H1 (cell line): Measurements from ENCODE around the gene MXI1. TPM values are rescaled to one million over a fixed set of nuclear protein-coding genes. Genes with fewer than 3 reads are reported as not detected.

Experiments used
- GTF2F1 ChIP-seq: IDR thresholded peaks from 2 replicates; pipeline ENCODE4 v1.6.1; 2012; ENCODE audit warnings: low read depth, low read length, improper control_type of control experiment, borderline replicate concordance
- NRF1 ChIP-seq: IDR thresholded peaks from 2 replicates; pipeline ENCODE4 v1.6.1; 2011; ENCODE audit warnings: mild to moderate bottlenecking, low read depth, low read length, improper control_type of control experiment
- polyA plus RNA-seq, 7 experiments: library from polyadenylated mRNA; depleted of rRNA in 3 of 7; stranded (reverse) in 5 of 7; unstranded in 2 of 7; fragments of >200 nt in 5 of 7; fragments of 200-250 nt in 2 of 7; gene quantifications; 1 replicate in 5 of 7; 2 replicates in 1 of 7; 4 replicates in 1 of 7; pipeline versions ENCODE4 v1.2.1 to v1.2.3, GENCODE V29; 2011 to 2013; ENCODE audit warnings: missing spikeins in 2 of 7, mixed read lengths in 2 of 7
- total RNA-seq: library from RNA; stranded (reverse); fragmentation: NEBNext Ultra II Directional; extraction: Animal tissue kit (Norgen Biotek cat#: 25700); gene quantifications from 2 replicates; pipeline ENCODE4 v1.2.1, GENCODE V29; 2021

MXI1 gene
- total and polyA plus RNA-seq, 2 of the 8 experiments (the other 6 are each of a cell fraction or from before 2014, with no cell fraction given): 5.7 to 8.8 TPM

GRCh38 chr10:110172155-110172554 is 35.2 kb upstream of the MXI1 start (continued):
- TF ChIP-seq GTF2F1 (no peak), NRF1 (no peak)
- TF ChIP-seq, all 59 proteins: peak for 0
